Epidermal melanocyte (primary cell): ENCODE data around the gene SLC44A4.
A peak's percentile ranks its signal among the peaks of the same experiment; 100 is the strongest.
"Not testable (repeated sequence)": the region's sequence is repeated elsewhere in the genome, so short reads cannot be mapped to it uniquely, and the experiment has no call there.

Experiments used
- DNase-seq: peaks from one replicate; pipeline ENCODE4 v3.0.0; 2011; ENCODE audit warnings: low spot score; ENCODE audit not compliant: insufficient read length

Gene SLC44A4

DNA sequence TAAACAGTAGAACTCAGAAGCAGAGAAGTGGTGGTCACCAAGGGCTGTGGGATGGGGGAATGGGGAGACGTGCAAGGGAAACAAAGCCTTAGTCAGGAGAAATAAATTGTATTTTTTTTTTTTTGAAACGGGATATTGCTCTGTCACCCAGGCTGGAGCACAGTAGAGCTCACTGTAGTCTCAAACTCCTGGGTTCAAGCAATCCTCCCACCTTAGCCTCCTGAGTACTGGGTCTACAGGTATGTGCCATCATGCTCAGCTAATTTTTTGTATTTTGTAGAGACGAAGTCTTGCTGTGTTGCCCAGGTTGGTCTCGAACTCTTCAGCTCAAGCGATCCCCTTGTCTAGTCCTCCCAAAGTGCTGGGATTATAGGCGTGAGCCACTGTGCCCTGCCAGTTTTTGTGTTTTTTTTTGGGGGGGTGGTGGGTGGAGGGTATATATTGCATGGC lies 47.9 kb downstream of the SLC44A4 start:
- no peak for DNase-seq

DNA sequence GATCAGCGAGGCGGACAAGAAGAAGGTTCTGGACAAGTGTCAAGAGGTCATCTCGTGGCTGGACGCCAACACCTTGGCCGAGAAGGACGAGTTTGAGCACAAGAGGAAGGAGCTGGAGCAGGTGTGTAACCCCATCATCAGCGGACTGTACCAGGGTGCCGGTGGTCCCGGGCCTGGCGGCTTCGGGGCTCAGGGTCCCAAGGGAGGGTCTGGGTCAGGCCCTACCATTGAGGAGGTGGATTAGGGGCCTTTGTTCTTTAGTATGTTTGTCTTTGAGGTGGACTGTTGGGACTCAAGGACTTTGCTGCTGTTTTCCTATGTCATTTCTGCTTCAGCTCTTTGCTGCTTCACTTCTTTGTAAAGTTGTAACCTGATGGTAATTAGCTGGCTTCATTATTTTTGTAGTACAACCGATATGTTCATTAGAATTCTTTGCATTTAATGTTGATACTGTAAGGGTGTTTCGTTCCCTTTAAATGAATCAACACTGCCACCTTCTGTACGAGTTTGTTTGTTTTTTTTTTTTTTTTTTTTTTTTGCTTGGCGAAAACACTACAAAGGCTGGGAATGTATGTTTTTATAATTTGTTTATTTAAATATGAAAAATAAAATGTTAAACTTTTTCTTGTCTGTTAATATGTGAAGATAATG lies 49.0 kb downstream of the SLC44A4 start:
- DNase-seq: no peak

DNA sequence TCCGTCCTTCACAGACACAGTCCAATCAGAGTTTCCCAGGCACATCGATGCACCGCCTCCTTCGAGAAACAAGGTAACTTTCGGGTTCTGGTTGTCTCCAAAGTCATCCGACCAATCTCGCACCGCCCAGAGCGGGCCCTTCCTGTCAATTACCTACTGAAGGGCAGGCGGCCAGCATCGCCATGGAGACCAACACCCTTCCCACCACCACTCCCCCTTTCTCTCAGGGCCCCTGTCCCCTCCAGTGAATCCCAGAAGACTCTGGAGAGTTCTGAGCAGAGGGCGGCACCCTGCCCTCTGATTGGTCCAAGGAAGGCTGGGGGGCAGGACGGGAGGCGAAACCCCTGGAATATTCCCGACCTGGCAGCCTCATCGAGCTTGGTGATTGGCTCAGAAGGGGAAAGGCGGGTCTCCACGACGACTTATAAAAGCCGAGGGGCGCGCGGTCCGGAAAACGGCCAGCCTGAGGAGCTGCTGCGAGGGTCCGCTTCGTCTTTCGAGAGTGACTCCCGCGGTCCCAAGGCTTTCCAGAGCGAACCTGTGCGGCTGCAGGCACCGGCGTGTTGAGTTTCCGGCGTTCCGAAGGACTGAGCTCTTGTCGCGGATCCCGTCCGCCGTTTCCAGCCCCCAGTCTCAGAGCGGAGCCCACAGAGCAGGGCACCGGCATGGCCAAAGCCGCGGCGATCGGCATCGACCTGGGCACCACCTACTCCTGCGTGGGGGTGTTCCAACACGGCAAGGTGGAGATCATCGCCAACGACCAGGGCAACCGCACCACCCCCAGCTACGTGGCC lies 51.3 kb downstream of the SLC44A4 start, which contains the start of gene HSPA1B:
Gene HSPA1B (plus strand): TSS at position 453 of the 794 bp plus-strand sequence. CDS start 213 bp downstream, at position 666.
- DNase-seq: peak; percentile 95

DNA sequence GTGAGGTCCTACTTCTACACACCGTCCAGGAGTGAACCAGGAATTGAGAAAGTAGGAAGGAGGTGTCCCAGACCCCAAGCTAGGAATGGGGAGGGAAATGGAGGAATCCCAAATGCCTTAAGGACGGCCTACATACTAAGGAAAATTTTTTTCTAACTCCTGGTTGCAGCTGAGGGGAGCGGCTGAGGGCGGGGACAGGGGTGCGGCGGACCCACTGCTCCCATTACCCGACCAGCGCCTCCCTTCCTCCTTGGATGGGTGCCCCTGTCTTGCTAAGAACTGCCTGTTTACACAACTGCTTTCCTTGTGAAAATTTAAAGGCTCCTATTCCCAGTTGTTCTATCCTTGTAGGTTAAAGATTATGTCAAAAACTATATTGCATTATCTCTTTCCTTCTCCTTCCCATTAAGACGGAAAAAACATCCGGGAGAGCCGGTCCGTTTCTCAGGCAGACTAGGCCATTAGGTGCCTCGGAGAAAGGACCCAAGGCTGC lies 52.0 kb downstream of the SLC44A4 start:
- peak; percentile 68 for DNase-seq

DNA sequence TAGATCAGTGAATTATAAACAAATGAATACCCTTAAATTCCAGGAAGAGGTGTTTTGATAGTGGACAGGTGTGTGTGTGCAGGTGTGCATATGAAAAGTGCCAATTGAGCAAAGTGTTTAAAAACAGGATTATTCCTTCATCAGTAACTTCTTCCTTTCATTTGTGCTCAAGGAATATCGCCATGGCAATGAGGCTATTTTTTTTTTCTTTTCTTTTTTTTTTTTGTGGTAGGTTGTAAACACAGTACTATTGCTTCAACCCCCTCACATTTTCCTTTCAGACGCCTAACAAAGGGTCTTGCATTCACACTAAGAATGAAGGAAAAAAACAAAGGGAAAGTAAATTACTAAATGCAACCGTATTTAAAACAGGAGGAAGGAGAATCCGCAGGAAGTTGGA lies 53.2 kb downstream of the SLC44A4 start:
- DNase-seq: no peak

DNA sequence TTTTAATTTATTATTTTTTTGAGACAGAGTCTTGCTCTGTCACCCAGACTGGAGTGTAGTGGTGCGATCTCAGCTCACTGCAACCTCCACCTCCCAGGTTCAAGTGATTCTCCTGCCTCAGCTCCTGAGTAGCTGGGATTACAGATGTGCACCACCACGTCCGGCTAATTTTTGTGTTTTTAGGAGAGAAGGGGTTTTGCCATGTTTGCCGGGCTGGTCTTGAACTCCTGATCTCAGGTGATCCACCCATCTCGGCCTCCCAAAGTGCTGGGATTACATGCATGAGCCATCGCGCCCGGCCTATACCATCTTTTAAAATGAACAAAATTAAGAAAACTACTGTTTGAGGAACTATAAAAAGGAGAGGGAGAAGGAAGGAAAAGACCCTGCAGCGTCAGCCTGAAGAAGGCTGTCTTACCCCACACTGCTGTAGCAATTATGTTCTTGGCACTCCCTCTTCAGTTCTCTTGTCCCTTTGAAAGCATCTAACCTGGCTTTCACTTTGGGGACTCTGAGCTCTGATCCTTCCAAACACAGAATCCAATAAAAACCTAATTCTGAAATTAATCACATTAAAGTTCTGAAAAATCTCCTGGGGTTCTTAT lies 55.1 kb downstream of the SLC44A4 start:
- not testable (repeated sequence) for DNase-seq

DNA sequence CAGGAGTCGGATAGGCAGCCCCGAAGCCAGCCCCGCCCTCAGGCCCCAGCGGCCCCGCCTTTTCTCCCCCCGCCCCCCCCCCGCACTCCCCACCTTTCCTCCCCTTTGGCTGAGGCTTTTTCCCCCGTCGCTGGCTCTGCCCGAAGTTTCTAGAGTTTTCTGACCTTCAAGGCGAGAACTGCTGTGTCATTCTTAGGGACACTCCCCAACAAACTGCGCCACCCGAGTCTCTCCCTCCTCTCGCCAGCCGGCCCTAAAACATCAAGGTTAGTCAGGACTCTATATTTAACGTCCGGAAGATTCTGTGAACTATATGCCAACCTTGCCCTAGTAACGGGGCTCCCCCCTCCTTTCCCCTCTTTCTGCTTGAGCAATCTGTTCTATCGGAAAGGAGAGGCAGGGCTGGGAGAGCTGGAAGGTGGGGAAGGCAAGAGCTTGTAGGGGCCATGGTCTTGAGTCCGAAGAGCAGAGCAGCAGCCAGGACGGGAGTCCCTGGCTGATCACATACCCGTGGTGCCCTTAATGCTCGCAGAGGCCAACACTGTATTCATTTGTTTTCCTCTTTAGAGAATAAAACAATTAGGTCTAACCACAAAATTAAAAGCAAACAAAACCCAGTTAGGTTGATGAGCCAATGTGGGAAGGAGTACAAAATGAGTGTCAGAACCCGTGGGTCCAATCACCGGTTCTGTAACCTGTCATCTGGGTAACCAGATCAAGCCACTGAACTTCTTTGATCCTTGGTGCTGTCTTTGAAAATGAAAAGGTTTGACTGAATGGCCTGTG lies 56.6 kb downstream of the SLC44A4 start:
- DNase-seq: no peak

DNA sequence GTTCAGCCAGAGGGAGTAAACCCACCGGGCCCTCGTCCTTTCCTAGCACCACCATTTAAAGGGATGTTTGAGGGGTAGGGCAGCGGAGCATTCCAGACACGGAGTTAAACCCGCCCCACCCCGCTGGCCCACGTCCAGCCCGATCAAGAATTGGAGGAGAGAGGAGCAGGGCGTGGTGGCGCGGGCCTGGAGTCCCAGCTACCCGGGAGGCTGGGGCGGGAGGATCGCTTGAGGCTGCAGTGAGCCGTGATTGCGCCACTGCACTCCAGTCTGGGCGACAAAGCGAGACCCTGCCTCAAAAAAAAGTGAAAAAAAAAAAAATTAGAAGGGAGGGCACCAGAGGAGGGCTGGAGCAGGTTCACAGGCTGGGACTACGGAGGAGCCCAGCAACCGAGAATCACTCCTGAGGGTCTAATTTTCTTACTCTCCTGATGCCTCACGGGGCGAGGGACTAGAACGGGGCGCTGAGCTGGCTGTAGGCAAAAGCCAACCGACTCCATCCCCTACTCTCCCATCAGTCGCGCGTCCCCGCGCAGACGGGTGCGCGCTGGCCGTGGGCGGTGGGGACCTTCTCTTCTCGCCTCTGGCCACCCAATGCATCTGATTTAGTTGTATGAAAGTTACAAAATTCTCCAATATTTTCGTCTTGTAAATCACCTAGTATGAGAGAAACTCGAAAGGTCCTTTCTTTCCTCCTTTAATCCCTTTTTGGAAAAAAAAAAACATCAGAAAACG lies 57.3 kb downstream of the SLC44A4 start:
- no peak for DNase-seq

DNA sequence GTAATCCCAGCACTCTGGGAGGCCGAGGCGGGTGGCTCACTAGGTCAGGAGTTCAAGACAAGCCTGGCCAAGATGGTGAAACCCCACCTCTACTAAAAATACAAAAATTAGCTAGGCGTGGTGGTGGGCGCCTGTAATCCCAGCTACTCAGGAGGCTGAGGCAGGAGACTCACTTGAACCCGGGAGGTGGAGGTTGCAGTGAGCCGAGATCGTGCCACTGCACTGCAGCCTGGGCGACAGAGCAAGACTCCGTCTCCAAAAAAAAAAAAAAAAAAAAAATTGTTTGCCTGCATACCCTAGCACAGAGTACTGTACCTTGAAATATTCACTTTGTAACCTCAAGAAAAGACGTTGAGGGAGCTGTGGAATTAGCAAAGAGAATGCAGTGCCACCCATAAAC lies 58.4 kb downstream of the SLC44A4 start:
- DNase-seq: not testable (repeated sequence)

DNA sequence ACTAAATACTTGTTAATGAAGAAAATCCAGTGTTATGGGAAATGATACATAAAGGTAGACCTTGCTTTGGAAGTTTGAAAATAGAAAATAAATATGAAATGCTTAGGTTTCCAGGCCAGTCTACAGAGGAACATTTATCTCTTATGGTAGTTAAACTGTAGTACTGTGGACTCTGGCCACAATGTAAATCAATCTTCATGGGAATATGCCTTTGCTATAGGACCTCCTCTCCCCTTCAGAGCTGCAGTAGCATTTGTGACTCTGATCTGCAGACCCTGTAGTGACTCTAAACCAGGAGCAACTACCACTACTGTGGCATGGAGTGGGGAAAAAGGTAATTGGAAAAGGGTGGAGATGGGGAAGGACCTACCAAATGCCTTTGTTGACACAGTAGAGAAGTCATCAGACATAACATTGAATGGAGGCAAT lies 58.9 kb downstream of the SLC44A4 start:
- DNase-seq: no peak

DNA sequence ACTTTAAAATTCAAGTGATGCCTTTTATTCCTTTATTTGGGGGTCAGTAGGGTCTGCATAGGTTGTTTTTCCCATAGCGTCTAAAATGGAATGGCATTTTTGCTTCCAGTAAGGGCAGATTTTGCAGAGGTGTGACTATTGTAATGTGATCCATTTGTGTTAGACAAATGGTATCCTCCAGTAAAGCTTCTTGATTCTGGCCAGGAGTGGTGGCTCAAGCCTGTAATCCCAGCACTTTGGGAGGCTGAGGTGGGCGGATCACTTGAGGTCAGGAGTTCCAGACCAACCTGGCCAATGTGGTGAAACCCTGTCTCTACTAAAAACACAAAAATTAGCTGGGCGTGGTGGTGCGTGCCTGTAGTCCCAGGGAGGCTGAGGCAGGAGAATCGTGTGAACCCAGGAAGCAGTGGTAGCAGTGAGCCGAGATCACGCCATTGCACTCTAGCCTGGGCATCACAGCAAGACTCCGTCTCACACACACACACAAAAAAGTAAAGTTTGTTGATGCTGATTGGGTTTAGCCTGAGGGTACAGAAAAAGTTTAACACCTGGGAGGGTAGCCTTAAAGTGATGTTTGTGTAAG lies 60.8 kb downstream of the SLC44A4 start:
- DNase-seq: not testable (repeated sequence)

DNA sequence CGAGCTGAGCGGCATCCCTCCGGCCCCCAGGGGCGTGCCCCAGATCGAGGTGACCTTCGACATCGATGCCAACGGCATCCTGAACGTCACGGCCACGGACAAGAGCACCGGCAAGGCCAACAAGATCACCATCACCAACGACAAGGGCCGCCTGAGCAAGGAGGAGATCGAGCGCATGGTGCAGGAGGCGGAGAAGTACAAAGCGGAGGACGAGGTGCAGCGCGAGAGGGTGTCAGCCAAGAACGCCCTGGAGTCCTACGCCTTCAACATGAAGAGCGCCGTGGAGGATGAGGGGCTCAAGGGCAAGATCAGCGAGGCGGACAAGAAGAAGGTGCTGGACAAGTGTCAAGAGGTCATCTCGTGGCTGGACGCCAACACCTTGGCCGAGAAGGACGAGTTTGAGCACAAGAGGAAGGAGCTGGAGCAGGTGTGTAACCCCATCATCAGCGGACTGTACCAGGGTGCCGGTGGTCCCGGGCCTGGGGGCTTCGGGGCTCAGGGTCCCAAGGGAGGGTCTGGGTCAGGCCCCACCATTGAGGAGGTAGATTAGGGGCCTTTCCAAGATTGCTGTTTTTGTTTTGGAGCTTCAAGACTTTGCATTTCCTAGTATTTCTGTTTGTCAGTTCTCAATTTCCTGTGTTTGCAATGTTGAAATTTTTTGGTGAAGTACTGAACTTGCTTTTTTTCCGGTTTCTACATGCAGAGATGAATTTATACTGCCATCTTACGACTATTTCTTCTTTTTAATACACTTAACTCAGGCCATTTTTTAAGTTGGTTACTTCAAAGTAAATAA lies 61.5 kb downstream of the SLC44A4 start:
- DNase-seq: not testable (repeated sequence)

DNA sequence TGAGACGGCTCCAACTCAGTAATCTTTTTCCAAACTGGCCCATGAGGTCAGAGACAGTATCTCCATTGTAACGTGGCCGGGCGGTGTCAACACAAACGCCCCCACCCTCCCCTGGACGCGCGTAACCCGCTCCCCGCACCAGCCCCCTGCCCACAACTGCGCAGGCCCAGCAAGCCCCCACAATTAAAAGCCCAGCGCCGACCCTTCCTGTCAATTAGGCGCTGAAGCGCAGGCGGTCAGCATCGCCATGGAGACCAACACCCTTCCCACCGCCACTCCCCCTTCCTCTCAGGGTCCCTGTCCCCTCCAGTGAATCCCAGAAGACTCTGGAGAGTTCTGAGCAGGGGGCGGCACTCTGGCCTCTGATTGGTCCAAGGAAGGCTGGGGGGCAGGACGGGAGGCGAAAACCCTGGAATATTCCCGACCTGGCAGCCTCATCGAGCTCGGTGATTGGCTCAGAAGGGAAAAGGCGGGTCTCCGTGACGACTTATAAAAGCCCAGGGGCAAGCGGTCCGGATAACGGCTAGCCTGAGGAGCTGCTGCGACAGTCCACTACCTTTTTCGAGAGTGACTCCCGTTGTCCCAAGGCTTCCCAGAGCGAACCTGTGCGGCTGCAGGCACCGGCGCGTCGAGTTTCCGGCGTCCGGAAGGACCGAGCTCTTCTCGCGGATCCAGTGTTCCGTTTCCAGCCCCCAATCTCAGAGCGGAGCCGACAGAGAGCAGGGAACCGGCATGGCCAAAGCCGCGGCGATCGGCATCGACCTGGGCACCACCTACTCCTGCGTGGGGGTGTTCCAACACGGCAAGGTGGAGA lies 63.6 kb downstream of the SLC44A4 start, which contains the start of the genes HSPA1A and HSPA1L:
Gene HSPA1A (plus strand): TSS at position 519 of the 814 bp plus-strand sequence. CDS start 214 bp downstream, at position 733.
Gene HSPA1L (minus strand): TSS at position 259 of the 814 bp plus-strand sequence. CDS start 3,311 bp downstream, outside the sequence.
- DNase-seq: peak; percentile 93

DNA sequence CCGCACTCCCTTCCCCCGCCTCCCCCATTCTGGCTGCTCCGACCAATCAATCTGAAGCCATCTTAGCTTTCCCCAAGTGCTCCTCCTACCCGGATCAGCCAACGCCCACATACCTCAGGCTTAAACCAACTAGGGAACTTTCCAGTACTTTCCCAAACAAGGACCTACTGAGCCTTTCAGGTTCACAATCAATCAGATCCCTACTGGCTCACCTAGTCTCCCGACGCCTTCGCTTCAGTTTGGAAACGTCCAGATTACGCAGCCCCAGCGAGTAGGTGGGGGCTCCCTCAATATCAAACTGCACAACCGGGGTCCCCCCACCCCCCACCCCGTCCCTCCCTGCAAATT lies 64.1 kb downstream of the SLC44A4 start:
- peak; percentile 88 for DNase-seq

DNA sequence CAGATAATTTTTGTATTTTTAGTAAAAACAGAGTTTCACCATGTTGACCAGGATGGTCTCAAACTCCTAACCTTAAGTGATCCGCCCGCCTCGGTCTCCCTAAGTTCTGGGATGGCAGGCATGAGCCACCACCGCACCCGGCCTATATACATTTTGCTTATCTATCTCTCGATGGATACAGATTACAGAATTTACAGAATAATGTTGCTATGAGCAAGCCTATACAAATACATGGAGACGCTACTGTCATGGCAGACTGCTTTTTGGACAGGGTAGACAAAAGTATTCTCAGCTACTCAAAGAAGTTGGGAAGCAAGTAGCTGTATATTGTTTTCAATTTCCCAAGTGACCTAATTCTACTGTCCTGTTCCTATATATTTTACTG lies 65.3 kb downstream of the SLC44A4 start:
- no peak for DNase-seq
